ENCODE measurements around the gene TNNT1.
"Not testable (repeated sequence)": the region's sequence is repeated elsewhere in the genome, so short reads cannot be mapped to it uniquely, and the experiment has no call there.

The TNNT1 gene

DNA sequence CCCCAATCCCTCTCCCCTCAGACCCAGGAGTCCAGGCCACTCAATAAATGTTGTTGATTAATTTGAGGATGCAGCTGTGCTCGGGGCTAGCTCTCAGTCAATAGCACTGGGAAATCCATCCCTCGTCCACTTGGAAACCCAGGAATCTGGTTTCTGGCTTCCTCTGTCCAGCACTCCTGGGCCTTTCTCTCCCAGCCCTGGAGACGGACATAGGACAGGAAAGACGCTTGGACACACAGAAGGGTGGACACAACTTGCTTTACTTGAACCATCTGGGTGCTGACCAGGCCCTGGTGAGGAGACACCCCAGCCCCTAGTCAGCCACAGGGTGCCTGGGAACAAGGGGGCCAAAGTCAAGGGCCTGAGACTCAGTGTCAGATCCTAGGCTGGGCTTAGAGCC is 9.4 kb upstream of the TNNT1 start:
- Histone ChIP-seq H3K27ac (ENCODE audit: low read length) (no peak overlapping the region), H3K4me2 (ENCODE audit: insufficient read depth, low read length) (no peak overlapping the region), H3K9me3 (ENCODE audit: insufficient read depth, low read length, severe bottlenecking) (no peaks in the 10 kb centered on the region), H3K4me3 (ENCODE audit: low read depth in 1 of 2, low read length in 2 of 2) (no peak overlapping the region), H3K27me3 (ENCODE audit: insufficient read depth, low read length, poor library complexity) (no peaks in the 10 kb centered on the region), H3K4me1 (ENCODE audit: insufficient read depth, low read length) (peaks cover 7% of the 10 kb centered on the region; the same call in 1 of the 2 replicates), H3K79me2 (ENCODE audit: insufficient read depth, low read length) (no peaks in the 10 kb centered on the region), H3K36me3 (ENCODE audit: insufficient read depth, low read length) (no peaks in the 10 kb centered on the region), H2AFZ (ENCODE audit: low read depth, low read length) (no peak overlapping the region), H4K20me1 (ENCODE audit: insufficient read depth, low read length) (no peaks in the 10 kb centered on the region), H3K9ac (ENCODE audit: low read depth, low read length) (no peak overlapping the region)
- DNase-seq, result no peak
- ATAC-seq (ENCODE audit: insufficient read depth, low read depth), result no peak
- no peak for TF ChIP-seq EZH2 (IDR thresholded peaks at IDR 0.05; ENCODE audit: borderline replicate concordance, low read depth, low read length, severe bottlenecking)
- TF ChIP-seq, protein P1, sequence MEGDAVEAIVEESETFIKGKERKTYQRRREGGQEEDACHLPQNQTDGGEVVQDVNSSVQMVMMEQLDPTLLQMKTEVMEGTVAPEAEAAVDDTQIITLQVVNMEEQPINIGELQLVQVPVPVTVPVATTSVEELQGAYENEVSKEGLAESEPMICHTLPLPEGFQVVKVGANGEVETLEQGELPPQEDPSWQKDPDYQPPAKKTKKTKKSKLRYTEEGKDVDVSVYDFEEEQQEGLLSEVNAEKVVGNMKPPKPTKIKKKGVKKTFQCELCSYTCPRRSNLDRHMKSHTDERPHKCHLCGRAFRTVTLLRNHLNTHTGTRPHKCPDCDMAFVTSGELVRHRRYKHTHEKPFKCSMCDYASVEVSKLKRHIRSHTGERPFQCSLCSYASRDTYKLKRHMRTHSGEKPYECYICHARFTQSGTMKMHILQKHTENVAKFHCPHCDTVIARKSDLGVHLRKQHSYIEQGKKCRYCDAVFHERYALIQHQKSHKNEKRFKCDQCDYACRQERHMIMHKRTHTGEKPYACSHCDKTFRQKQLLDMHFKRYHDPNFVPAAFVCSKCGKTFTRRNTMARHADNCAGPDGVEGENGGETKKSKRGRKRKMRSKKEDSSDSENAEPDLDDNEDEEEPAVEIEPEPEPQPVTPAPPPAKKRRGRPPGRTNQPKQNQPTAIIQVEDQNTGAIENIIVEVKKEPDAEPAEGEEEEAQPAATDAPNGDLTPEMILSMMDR (IDR thresholded peaks at IDR 0.05; ENCODE audit: borderline replicate concordance, extremely low read depth, low read length, poor library complexity, severe bottlenecking), result no peak

GRCh38 chr19:55157064-55157908 is 8.3 kb upstream of the TNNT1 start, which contains the start of gene TNNI3:
Gene TNNI3 (minus strand): TSS chr19:55157732. CDS start chr19:55157589, 143 bp downstream.
- H3K4me1 ChIP-seq (ENCODE audit: insufficient read depth, low read length), result peaks cover 12% of the 10 kb centered on the region; the same call in 1 of the 2 replicates
- no peak within 1 kb of the TSS for H3K27ac ChIP-seq (ENCODE audit: low read length)
- ATAC-seq (ENCODE audit: insufficient read depth, low read depth), result no peak

GRCh38 chr19:55156202-55157063 is 7.4 kb upstream of the TNNT1 start:
- no peaks in the 10 kb centered on the region for H3K27me3 ChIP-seq (ENCODE audit: insufficient read depth, low read length, poor library complexity)
- DNase-seq (peak; percentile 29), ATAC-seq (ENCODE audit: insufficient read depth, low read depth) (no peak)
- no peak overlapping the region for H3K4me3 ChIP-seq (ENCODE audit: low read depth in 1 of 2, low read length in 2 of 2)
- no peak overlapping the region for H3K9ac ChIP-seq (ENCODE audit: low read depth, low read length)
- no peak overlapping the region for H2AFZ ChIP-seq (ENCODE audit: low read depth, low read length)
- peaks cover 12% of the 10 kb centered on the region; the same call in 1 of the 2 replicates for H3K4me1 ChIP-seq (ENCODE audit: insufficient read depth, low read length)
- no peaks in the 10 kb centered on the region for H3K9me3 ChIP-seq (ENCODE audit: insufficient read depth, low read length, severe bottlenecking)
- no peak overlapping the region for H3K27ac ChIP-seq (ENCODE audit: low read length)
- no peaks in the 10 kb centered on the region for H3K36me3 ChIP-seq (ENCODE audit: insufficient read depth, low read length)
- no peaks in the 10 kb centered on the region for H3K79me2 ChIP-seq (ENCODE audit: insufficient read depth, low read length)
- no peak for TF ChIP-seq EZH2 (IDR thresholded peaks at IDR 0.05; ENCODE audit: borderline replicate concordance, low read depth, low read length, severe bottlenecking)
- TF ChIP-seq, protein P1 (IDR thresholded peaks at IDR 0.05; ENCODE audit: borderline replicate concordance, extremely low read depth, low read length, poor library complexity, severe bottlenecking), result no peak
- H4K20me1 ChIP-seq (ENCODE audit: insufficient read depth, low read length), result no peaks in the 10 kb centered on the region
- no peak overlapping the region for H3K4me2 ChIP-seq (ENCODE audit: insufficient read depth, low read length)

More at GRCh38 chr19:55157064-55157908, 8.3 kb upstream of the TNNT1 start, which contains the start of gene TNNI3:
- no peak within 1 kb of the TSS for H3K9ac ChIP-seq (ENCODE audit: low read depth, low read length)
- no peaks in the 10 kb centered on the region for H3K79me2 ChIP-seq (ENCODE audit: insufficient read depth, low read length)
- TF ChIP-seq, protein P1 (IDR thresholded peaks at IDR 0.05; ENCODE audit: borderline replicate concordance, extremely low read depth, low read length, poor library complexity, severe bottlenecking), result no peak
- no peak for TF ChIP-seq EZH2 (IDR thresholded peaks at IDR 0.05; ENCODE audit: borderline replicate concordance, low read depth, low read length, severe bottlenecking)
- H3K4me2 ChIP-seq (ENCODE audit: insufficient read depth, low read length), result no peak within 1 kb of the TSS
- H3K9me3 ChIP-seq (ENCODE audit: insufficient read depth, low read length, severe bottlenecking), result no peaks in the 10 kb centered on the region
- no peak within 1 kb of the TSS for H2AFZ ChIP-seq (ENCODE audit: low read depth, low read length)
- no peak for DNase-seq
- no peak within 1 kb of the TSS for H3K4me3 ChIP-seq (ENCODE audit: low read depth in 1 of 2, low read length in 2 of 2)
- no peaks in the 10 kb centered on the region for H3K27me3 ChIP-seq (ENCODE audit: insufficient read depth, low read length, poor library complexity)
- H3K36me3 ChIP-seq (ENCODE audit: insufficient read depth, low read length), result no peaks in the 10 kb centered on the region
- H4K20me1 ChIP-seq (ENCODE audit: insufficient read depth, low read length), result no peaks in the 10 kb centered on the region

GRCh38 chr19:55155784-55156183 is 6.8 kb upstream of the TNNT1 start:
- not testable (repeated sequence) for DNase-seq; H3K9me3 ChIP-seq (ENCODE audit: insufficient read depth, low read length, severe bottlenecking); H2AFZ ChIP-seq (ENCODE audit: low read depth, low read length); H3K27me3 ChIP-seq (ENCODE audit: insufficient read depth, low read length, poor library complexity); H4K20me1 ChIP-seq (ENCODE audit: insufficient read depth, low read length); H3K4me3 ChIP-seq (ENCODE audit: low read depth in 1 of 2, low read length in 2 of 2); H3K79me2 ChIP-seq (ENCODE audit: insufficient read depth, low read length); H3K27ac ChIP-seq (ENCODE audit: low read length); ATAC-seq (ENCODE audit: insufficient read depth, low read depth); H3K9ac ChIP-seq (ENCODE audit: low read depth, low read length); H3K36me3 ChIP-seq (ENCODE audit: insufficient read depth, low read length); H3K4me2 ChIP-seq (ENCODE audit: insufficient read depth, low read length)
- H3K4me1 ChIP-seq (ENCODE audit: insufficient read depth, low read length), result peaks cover 12% of the 10 kb centered on the region; the same call in 1 of the 2 replicates
